CD4-positive, alpha-beta T cell treated with Interleukin-12 subunit alpha and Interleukin-12 subunit beta, for 1 hour (primary cell): Measurements from ENCODE around the gene PMVK.

Source experiments
- DNase-seq: peaks from one replicate; pipeline ENCODE4 v3.0.0-alpha.2; 2020

The PMVK gene

GRCh38 chr1:154966111-154966510 is 29.6 kb upstream of the PMVK start:
- DNase-seq: no peak

GRCh38 chr1:154964359-154964758 is 27.8 kb upstream of the PMVK start:
- no peak for DNase-seq

GRCh38 chr1:154963643-154964042 is 27.1 kb upstream of the PMVK start:
- DNase-seq: no peak

GRCh38 chr1:154962795-154963330 is 26.3 kb upstream of the PMVK start:
- DNase-seq: no peak

- peak; percentile 45 for DNase-seq
Observed at GRCh38 chr1:154962156-154962749, 25.7 kb upstream of the PMVK start.

GRCh38 chr1:154961207-154962155 is 25.0 kb upstream of the PMVK start, which contains the start of gene PYGO2:
TSS of gene PYGO2 (minus strand) at chr1:154961782. CDS start at chr1:154961576, 206 bp downstream.
- DNase-seq: peak; percentile 87

GRCh38 chr1:154960446-154961136 is 24.1 kb upstream of the PMVK start:
- DNase-seq: no peak

- no peak for DNase-seq
Observed at GRCh38 chr1:154959426-154959780, 22.9 kb upstream of the PMVK start.

GRCh38 chr1:154958681-154959425 is 22.3 kb upstream of the PMVK start:
- DNase-seq: no peak

- DNase-seq: no peak
Observed at GRCh38 chr1:154958036-154958435, 21.5 kb upstream of the PMVK start.

- no peak for DNase-seq
Observed at GRCh38 chr1:154957091-154957657, 20.7 kb upstream of the PMVK start.

- no peak for DNase-seq
Observed at GRCh38 chr1:154956544-154956941, 20.0 kb upstream of the PMVK start.

- DNase-seq: peak; percentile 96
Observed at GRCh38 chr1:154955718-154956543, 19.4 kb upstream of the PMVK start, which contains the start of gene PBXIP1. TSS of gene PBXIP1 (minus strand) at chr1:154956099. CDS start at chr1:154953721, 2,378 bp downstream.

GRCh38 chr1:154955039-154955717 is 18.7 kb upstream of the PMVK start:
- peak; percentile 98 for DNase-seq

GRCh38 chr1:154954541-154954940 is 18.0 kb upstream of the PMVK start:
- no peak for DNase-seq

- no peak for DNase-seq
Observed at GRCh38 chr1:154953611-154954038, 17.1 kb upstream of the PMVK start.

GRCh38 chr1:154952664-154953063 is 16.1 kb upstream of the PMVK start:
- DNase-seq: no peak

GRCh38 chr1:154951901-154952657 is 15.6 kb upstream of the PMVK start:
- peak; percentile 83 for DNase-seq

GRCh38 chr1:154948079-154948478 is 11.6 kb upstream of the PMVK start:
- DNase-seq: no peak
